SJCRH30 (cell line): ENCODE results near the gene TANC1. TPM values are rescaled to one million over a fixed set of nuclear protein-coding genes. Genes with fewer than 3 reads are reported as not detected.
A peak's percentile ranks its signal among the peaks of the same experiment; 100 is the strongest.

Experiments used
- DNase-seq, 2 experiments: peaks; one replicate each; pipeline ENCODE4 v3.0.0-alpha.2; 2015 to 2020
- H3K27ac ChIP-seq: fragments of 250-450 bp; sonication (Bioruptor Pico); 2 replicates; pipeline ENCODE4 v1.5.1; 2020; ENCODE audit warnings: mild to moderate bottlenecking, moderate library complexity
- H3K27me3 ChIP-seq: fragments of 250-450 bp; sonication (Bioruptor Pico); 2 replicates; pipeline ENCODE4 v1.5.1; 2020; ENCODE audit warnings: mild to moderate bottlenecking, moderate library complexity
- H3K36me3 ChIP-seq: fragments of 250-450 bp; sonication (Bioruptor Pico); 2 replicates; pipeline ENCODE4 v1.5.1; 2020; ENCODE audit warnings: mild to moderate bottlenecking, moderate library complexity
- H3K4me1 ChIP-seq: fragments of 250-450 bp; sonication (Bioruptor Pico); 2 replicates; pipeline ENCODE4 v1.5.1; 2020; ENCODE audit warnings: mild to moderate bottlenecking, moderate library complexity
- H3K4me3 ChIP-seq: fragments of 250-450 bp; sonication (Bioruptor Pico); 2 replicates; pipeline ENCODE4 v1.5.1; 2020; ENCODE audit warnings: mild to moderate bottlenecking, moderate library complexity
- H3K9me3 ChIP-seq: fragments of 250-450 bp; sonication (Bioruptor Pico); replicated peaks from 2 replicates; pipeline ENCODE4 v1.5.1; 2020; ENCODE audit warnings: mild to moderate bottlenecking, moderate library complexity
- total RNA-seq: library from RNA; depleted of rRNA; stranded (reverse); fragments of >200 nt; shearing (Covaris generic); gene quantifications from 2 replicates; pipeline ENCODE4 v1.2.3, GENCODE V29; 2014

TANC1 gene
- total RNA-seq, 1 experiment from 2014 or later: 15.1 TPM

DNA sequence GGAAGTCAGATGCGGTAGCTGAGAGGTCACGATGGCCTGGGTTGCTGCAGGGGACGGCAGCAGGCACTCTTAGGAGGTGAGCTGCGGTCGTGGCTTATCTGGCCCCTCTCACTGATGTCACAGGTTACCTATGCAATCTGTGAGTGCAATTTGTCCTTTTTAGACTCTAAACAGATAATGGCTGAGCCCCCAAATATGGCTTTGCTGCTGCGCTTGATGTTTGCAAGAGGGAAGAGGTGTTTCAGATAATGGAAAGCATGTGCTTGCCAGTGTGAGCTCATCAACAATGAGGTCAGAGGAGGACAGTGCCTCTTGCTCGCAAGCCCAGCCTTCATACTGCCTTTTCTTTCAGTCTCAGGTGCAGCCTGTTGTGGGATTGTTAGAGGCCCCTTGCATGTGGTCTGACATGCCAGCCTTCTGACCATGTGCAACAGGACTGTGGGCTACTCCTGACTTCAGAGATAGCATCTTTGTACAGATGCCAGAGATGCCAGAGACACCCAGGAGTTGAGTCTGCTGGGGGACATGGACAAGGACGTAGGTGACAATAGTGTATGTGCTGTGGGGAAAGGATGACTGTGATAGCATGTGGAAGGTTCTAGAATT lies 151.3 kb downstream of the TANC1 start:
- no peaks in the 10 kb centered on the region for H3K9me3 ChIP-seq
- H3K4me3 ChIP-seq: no peak overlapping the region
- H3K36me3 ChIP-seq: no peaks in the 10 kb centered on the region
- peak in 1 of 2 experiments; percentile 13 for DNase-seq
- no peaks in the 10 kb centered on the region for H3K27me3 ChIP-seq
- H3K27ac ChIP-seq: no peak overlapping the region
- H3K4me1 ChIP-seq: peaks cover 21% of the 10 kb centered on the region

DNA sequence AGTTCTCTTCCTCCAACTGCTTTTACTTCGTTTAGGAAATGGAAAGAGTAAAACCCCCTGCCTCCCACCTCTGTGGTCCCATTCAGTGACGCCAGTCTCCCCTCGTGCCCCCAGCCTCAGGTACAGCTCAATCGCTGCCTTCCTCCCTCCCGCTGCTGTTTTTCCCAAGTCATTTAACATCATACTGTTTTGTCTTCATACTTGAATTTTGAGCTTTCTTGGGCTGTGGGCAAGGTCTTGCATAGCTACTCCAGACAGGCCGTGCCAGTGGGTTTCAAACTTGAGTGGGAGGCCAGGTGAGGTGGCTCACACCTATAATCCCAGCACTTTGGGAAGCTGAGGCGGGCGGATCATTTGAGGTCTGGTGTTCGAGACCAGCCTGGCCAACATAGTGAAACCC lies 155.3 kb downstream of the TANC1 start:
- H3K27me3 ChIP-seq: no peaks in the 10 kb centered on the region
- DNase-seq: no peak
- no peaks in the 10 kb centered on the region; the same call in 1 of the 2 replicates for H3K9me3 ChIP-seq
- H3K36me3 ChIP-seq: no peaks in the 10 kb centered on the region
- no peak overlapping the region for H3K27ac ChIP-seq
- peaks cover 21% of the 10 kb centered on the region for H3K4me1 ChIP-seq
- H3K4me3 ChIP-seq: no peak overlapping the region

DNA sequence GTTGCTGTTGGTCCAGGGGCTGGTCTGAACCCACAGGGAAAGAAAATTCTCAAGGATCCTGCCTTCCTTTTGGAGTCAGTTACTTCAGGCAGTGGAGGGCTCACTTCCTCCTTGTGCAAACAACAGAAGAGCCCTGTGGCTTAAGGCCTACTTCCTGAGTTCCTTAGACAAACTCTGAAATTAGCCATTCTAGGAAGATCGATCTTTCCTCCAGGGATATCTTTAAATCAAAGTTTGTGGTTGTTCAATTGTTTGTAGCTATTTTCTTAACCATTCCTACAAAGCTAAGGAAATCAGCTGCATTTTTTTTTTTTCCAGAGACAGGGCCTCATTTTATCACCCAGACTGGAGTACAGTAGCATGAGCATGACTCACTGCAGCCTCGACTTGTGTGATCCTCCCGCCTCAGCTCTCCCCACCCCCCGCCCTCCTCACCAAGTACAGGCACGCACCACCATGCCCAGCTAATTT lies 156.0 kb downstream of the TANC1 start:
- Histone ChIP-seq H3K27me3 (no peaks in the 10 kb centered on the region), H3K9me3 (no peaks in the 10 kb centered on the region; the same call in 1 of the 2 replicates)
- DNase-seq: peak; percentile 32 to 55

DNA sequence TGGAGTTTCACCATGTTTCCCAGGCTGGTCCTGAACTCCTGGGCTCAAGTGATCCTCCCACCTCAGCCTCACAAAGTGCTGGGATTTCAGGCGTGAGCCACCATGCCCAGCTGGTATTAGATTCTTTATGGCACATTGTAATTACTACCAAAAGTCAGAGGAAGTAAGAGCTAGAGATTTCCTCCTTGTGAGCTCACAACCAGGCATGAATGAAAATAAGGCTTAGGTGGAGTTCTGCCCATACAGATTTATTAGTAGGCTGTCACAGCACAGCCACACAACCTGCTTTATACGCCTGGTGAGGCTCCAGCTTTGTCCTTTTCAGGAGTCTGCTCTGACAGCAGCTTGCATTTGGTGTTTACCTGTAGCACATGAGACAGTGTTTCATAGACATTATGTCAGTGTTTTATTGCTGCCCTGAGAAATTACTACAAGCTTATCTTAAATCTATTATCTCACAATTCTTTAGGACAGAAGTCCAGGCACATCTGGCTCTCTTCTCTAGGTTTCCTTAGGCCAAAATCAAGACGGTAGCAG lies 156.6 kb downstream of the TANC1 start:
- DNase-seq: no peak
- Histone ChIP-seq H3K4me1 (peaks cover 21% of the 10 kb centered on the region), H3K27me3 (no peaks in the 10 kb centered on the region), H3K27ac (peak overlapping the region; percentile 16), H3K9me3 (no peaks in the 10 kb centered on the region; the same call in 1 of the 2 replicates), H3K4me3 (no peak overlapping the region), H3K36me3 (no peaks in the 10 kb centered on the region)

More for the DNA sequence above, 156.0 kb downstream of the TANC1 start:
- H3K36me3 ChIP-seq: no peaks in the 10 kb centered on the region
- H3K4me3 ChIP-seq: no peak overlapping the region
- H3K4me1 ChIP-seq: peaks cover 21% of the 10 kb centered on the region
- peak overlapping the region; percentile 16 for H3K27ac ChIP-seq

DNA sequence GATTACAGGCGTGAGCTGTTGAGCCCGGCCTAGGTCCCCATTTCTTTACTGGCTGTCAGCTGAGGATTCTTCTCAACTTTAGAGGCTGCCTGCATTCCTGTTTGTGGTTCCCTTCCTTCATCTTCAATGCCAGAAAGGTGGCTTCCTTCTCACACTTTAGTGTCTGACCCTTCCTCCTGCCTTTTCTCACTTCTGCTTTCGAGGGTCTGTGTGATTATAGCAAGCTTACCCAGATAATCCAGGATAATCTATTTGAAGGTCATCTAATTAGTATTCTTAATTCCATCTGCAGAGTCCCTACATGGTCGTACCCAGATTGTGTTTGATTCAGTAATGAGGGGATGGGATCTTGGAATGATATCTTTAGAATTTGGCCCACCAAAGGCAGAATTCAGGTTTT lies 157.4 kb downstream of the TANC1 start:
- Histone ChIP-seq H3K27me3 (no peaks in the 10 kb centered on the region), H3K4me3 (no peak overlapping the region), H3K27ac (no peak overlapping the region), H3K9me3 (no peaks in the 10 kb centered on the region; the same call in 1 of the 2 replicates), H3K36me3 (no peaks in the 10 kb centered on the region), H3K4me1 (peaks cover 21% of the 10 kb centered on the region)
- DNase-seq: no peak

DNA sequence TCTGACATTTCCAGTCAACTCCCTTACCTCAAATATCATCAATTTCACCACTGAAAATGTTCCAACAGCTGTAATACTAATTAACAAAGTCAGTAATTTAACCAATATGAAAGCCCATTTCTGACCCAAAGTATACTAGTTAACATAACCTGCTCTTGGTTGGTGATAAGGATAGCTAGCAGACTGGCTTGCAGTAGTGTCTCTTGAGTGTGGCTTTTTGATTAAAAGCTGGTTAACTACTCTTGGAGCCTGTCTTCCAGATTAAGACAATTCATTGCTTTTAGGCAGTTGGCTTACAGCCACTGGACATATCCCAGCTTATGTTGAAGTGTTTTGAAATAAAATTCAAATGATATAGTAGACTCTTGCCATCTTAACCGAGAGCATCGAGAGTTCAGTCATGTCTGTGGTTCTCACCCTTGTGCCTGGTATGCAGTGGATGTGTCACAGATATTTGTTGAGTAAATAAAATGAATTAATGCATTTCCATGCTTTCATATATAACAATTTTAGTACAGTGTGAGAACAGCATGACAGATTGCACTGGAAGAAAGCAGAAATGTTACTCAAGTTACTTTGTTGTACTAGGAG lies 158.1 kb downstream of the TANC1 start:
- no peak overlapping the region for H3K4me3 ChIP-seq
- no peaks in the 10 kb centered on the region; the same call in 1 of the 2 replicates for H3K9me3 ChIP-seq
- H3K27ac ChIP-seq: no peak overlapping the region
- H3K36me3 ChIP-seq: no peaks in the 10 kb centered on the region
- no peak for DNase-seq
- H3K4me1 ChIP-seq: peaks cover 21% of the 10 kb centered on the region
- H3K27me3 ChIP-seq: no peaks in the 10 kb centered on the region

DNA sequence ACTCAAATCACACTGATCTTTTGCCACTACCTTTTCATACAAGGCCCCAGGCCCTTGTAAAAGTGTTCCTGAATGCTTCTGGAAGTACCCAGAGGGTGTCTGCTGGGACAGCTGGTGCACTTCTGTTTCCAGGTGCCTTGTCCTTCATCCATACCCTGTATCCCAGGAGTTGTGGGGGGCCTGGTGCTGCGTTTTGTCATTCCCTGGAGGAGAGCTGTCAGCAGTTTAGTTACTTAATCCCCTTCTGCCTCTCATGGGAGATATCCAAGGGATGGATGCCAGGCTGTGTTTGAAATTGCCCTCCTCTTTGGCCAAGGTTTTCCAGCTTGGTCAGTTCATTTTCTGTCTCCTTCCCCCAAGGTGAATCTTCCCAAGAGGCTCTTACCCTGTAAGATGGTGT lies 159.8 kb downstream of the TANC1 start:
- Histone ChIP-seq H3K36me3 (no peaks in the 10 kb centered on the region), H3K4me1 (peaks cover 21% of the 10 kb centered on the region), H3K4me3 (no peak overlapping the region), H3K27ac (no peak overlapping the region), H3K9me3 (no peaks in the 10 kb centered on the region; the same call in 1 of the 2 replicates), H3K27me3 (no peaks in the 10 kb centered on the region)
- peak; percentile 14 to 36 for DNase-seq

DNA sequence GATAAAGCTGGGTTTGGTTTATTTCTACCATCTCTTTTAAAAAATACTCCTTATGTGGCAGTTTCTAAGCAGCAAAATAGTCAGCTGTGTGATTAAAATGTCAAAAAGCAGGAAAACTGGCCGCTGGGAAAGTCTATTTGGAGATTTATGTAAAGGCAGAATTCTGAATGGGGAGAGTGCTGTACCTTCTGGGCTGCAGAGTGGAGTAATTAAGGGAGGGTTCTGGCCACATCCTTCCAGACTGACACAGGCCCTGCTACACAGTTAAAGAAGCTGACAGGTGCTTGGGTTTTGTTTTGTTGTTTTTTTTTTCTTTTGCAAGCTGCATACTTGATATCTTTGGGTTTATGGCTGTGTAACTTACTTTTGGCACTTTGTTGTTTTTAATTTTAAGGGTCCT lies 160.8 kb downstream of the TANC1 start:
- Histone ChIP-seq H3K4me3 (no peak overlapping the region), H3K27ac (no peak overlapping the region), H3K36me3 (no peaks in the 10 kb centered on the region), H3K9me3 (no peaks in the 10 kb centered on the region; the same call in 1 of the 2 replicates), H3K4me1 (peaks cover 20% of the 10 kb centered on the region), H3K27me3 (no peaks in the 10 kb centered on the region)
- peak in 1 of 2 experiments; percentile 39 for DNase-seq

DNA sequence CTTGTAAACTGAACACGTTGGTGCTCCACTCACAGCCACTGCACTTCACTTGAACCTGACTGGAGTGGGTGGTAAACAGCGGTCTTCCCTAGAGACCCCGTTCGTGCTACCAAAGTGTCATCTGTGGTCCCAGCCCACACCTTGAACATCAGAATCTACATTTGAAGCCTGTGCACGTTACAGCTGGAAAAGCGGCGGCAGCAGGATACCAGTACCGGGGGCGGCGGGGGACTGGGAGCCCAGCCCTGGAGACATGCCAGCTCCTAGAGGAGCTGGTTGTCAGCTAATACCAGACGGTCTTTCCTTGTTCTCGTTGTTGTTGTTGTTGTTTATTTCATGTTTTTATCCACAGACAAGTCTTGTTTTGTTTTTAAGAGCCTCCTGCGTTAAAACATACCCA lies 161.4 kb downstream of the TANC1 start:
- Histone ChIP-seq H3K4me1 (peaks cover 14% of the 10 kb centered on the region), H3K27me3 (no peaks in the 10 kb centered on the region), H3K27ac (no peak overlapping the region), H3K9me3 (no peaks in the 10 kb centered on the region; the same call in 1 of the 2 replicates), H3K36me3 (no peaks in the 10 kb centered on the region), H3K4me3 (no peak overlapping the region)
- DNase-seq: no peak

DNA sequence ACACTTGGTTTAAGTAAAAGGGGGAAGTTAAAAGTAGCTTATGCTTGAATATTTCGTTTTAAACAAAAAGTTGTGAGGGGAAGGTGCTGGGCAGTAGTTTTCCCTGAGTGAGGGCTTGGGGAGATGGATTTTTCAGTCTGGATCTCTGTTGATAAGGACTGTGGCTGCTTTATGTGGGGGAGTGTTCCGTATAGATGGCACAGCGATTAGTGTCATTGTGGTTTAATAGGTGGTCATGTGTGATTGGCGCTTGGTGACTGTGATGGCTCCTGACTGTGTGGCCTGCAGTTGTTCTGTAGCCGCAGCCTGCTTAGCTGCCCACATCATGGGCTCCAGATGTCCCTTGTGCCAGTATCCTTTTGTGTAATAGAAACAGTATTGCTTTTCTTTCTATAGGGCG lies 161.9 kb downstream of the TANC1 start:
- H3K9me3 ChIP-seq: no peaks in the 10 kb centered on the region; the same call in 1 of the 2 replicates
- no peaks in the 10 kb centered on the region for H3K36me3 ChIP-seq
- H3K4me3 ChIP-seq: no peak overlapping the region
- H3K4me1 ChIP-seq: peaks cover 17% of the 10 kb centered on the region
- no peak overlapping the region for H3K27ac ChIP-seq
- no peak for DNase-seq
- no peaks in the 10 kb centered on the region for H3K27me3 ChIP-seq

DNA sequence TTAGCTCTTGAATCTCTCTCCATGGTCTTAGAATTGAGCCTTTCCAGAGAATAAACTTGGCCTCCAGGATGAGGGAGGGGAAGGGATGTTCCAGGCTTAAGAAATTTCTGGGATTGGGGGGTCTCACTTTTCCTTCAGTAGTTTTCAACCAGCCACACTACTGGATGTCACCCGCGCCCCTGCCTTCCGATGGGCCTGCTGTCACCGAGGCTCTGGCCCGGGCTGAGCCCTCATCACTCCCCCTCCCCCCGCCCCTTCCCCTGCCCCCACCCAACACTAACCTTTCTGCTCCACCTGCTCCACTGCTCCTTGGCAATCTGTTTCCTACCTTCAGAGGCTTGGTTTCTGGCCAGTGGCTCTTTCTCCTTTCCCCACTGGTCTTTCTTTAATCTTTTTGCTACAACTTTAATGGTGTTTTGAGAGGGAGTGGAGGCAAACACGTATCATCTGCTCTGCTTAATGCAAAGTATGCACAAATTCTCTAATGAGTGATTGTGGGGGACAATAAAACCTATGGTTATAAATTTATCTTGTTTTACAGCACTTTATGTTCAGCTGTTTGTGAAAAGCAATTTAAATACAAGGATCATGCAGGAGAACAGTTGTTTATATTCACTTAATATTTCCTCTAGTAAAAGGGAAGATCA lies 162.9 kb downstream of the TANC1 start:
- no peak overlapping the region for H3K27ac ChIP-seq
- no peaks in the 10 kb centered on the region for H3K36me3 ChIP-seq
- H3K9me3 ChIP-seq: no peaks in the 10 kb centered on the region; the same call in 1 of the 2 replicates
- DNase-seq: no peak
- H3K4me1 ChIP-seq: peaks cover 18% of the 10 kb centered on the region
- H3K4me3 ChIP-seq: no peak overlapping the region
- no peaks in the 10 kb centered on the region for H3K27me3 ChIP-seq

DNA sequence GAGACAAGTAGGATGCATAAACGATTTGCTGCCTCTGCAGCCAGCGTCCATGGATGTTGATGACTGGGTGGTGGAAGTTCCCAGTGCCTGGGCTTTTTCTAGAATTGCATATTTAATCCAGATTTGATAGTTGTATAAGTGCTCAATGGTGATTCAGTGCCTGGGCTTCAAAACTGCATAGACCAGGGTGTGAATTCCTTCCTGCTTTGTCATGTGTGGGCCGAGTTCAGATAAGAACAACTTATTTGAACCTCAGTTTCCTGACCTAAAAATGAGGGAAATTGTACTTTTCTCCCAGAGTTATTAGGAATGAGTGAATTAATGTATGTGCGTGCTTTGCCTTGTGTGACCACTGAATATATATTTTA lies 163.5 kb downstream of the TANC1 start:
- Histone ChIP-seq H3K27ac (no peak overlapping the region), H3K9me3 (no peaks in the 10 kb centered on the region; the same call in 1 of the 2 replicates), H3K27me3 (no peaks in the 10 kb centered on the region), H3K4me1 (peaks cover 19% of the 10 kb centered on the region), H3K36me3 (no peaks in the 10 kb centered on the region), H3K4me3 (no peak overlapping the region)
- DNase-seq: no peak

DNA sequence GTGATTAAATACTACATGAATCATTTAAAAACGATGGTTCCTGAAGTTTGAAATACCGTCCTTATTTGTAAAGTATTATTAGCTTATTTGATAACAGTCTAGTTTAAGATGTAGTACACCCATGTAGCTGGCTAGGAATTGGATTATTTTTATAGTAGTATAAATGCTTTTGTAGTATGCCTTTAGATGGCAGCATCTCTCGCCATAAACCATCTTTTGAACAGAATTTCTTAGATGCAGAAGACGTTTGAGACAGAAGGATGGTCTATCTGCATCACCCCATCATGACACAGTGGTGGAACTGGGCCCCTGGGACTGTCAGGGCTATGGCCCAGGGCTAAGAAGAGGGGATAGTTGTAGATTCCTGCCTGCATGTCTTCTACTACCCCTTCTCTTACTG lies 165.4 kb downstream of the TANC1 start:
- Histone ChIP-seq H3K27me3 (no peaks in the 10 kb centered on the region), H3K36me3 (no peaks in the 10 kb centered on the region), H3K4me1 (peaks cover 24% of the 10 kb centered on the region), H3K4me3 (no peak overlapping the region), H3K27ac (no peak overlapping the region), H3K9me3 (no peaks in the 10 kb centered on the region)
- DNase-seq: no peak

DNA sequence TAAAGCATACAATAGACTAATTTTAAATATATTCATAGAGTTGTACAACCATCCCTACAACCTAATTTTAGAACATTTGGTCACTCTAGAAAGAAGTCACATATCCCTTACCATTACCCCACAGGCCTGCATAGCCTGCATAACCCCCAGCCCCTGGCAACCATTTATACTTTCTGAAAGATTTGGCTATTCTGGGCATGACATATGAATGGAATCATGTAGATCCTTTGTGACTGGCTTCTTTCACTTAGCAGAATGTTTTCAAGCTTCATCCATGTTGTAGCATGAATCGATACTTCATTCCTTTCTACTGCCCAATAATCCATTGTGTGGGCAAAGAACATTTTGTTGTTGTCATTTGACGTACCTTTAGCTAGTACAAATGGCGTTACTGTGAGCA lies 166.5 kb downstream of the TANC1 start:
- Histone ChIP-seq H3K4me3 (peak overlapping the region; percentile 41), H3K36me3 (no peaks in the 10 kb centered on the region), H3K27me3 (no peaks in the 10 kb centered on the region), H3K27ac (peak overlapping the region; percentile 75), H3K9me3 (no peaks in the 10 kb centered on the region), H3K4me1 (peaks cover 12% of the 10 kb centered on the region)
- no peak for DNase-seq

DNA sequence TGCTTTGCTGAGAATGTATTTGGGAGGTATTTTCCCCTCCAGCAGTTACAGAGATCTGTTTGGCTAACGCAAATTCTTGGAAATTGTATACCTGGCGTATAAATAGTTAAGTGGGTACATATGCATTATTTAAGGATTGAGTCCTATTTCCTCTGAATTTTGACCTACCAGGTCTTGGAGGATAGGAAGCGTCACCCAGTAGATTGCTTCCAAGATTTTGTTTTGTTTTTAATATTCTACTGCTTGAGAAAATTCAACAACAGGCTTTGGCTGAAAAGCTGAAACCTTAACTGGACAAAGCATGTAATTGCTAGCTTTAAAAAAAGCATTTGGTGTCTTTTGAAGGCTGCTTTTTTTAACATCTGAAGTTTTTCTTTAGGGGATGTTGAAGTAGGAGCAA lies 168.0 kb downstream of the TANC1 start:
- Histone ChIP-seq H3K4me3 (peak overlapping the region; percentile 41), H3K4me1 (peaks cover 11% of the 10 kb centered on the region), H3K9me3 (no peaks in the 10 kb centered on the region), H3K27ac (peak overlapping the region; percentile 75), H3K27me3 (no peaks in the 10 kb centered on the region), H3K36me3 (no peaks in the 10 kb centered on the region)
- DNase-seq: no peak
